Fibroblast of skin of right quadriceps (primary cell): ENCODE measurements around the gene PEX26.
A peak's percentile ranks its signal among the peaks of the same experiment; 100 is the strongest.
"Not testable (repeated sequence)": the region's sequence is repeated elsewhere in the genome, so short reads cannot be mapped to it uniquely, and the experiment has no call there.

ENCODE experiments used
- DNase-seq: peaks from one replicate; pipeline ENCODE4 v3.0.0-alpha.2; 2013

The PEX26 gene

DNA sequence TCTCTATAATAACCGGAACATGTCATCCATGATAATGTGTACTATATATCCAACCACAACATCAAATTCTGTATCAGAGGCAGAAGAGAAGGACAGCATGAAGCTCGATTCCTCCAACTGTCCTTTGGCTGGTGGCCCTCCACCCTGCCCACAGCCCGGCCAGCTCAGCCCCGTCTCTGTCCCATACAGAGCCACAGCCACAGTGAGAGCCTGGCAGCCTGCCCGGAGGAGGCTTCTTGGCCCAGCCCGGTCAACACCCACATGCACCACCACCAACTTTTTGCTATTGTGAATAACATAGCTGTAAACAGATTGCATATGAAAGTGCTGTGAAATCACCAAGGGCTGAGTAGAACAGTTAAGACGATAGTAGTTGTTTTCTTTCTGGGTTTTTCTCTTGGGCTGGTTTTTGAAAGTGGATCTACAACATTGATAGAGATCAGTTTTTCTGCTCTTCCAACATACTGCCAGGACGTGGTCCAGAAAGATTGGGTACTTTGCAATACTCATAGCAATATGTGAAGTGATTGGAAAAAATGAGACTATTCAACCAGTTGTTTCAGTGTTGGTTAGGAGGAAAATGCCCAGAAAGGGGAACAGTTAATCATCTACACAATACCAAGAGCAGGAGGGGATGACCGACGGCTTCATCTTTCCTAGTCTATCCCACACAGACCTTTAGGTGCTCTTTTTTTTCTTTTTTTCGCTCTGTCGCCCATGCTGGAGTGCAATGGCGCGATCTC is 25.9 kb downstream of the PEX26 start:
- DNase-seq = no peak

DNA sequence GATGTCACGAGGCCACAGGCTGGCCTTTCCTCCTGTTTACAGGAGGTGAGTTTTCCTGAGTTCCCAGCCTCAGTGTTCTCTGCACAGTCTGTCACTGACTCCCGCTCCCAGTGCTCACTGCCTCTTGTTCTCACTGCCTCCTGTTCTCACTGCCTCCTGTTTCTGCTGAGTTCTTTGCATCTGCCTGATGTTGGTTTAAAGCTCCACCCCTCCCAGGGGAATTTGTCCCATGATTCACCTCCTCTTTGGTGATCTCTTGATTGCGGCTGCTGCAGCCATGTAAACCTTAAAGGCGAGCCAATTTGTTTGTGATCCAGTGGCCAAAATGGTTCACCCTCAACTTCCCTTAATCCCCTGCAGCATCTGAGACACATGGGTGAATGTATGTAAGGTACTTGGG is 26.8 kb downstream of the PEX26 start:
- peak; percentile 48 for DNase-seq

DNA sequence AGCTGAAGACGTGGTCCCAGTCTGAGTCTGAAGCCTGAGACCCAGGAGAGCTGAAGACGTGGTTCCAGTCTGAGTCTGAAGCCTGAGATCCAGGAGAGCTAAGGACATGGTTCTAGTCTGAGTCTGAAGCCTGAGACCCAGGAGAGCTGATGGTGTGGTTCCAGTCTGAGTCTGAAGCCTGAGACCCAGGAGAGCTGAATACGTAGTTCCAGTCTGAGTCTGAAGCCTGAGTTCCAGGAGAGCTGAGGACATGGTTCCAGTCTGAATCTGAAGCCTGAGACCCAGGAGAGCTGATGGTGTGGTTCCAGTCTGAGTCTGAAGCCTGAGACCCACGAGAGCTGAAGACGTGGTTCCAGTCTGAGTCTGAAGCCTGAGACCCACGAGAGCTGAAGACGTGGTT is 28.2 kb downstream of the PEX26 start:
- DNase-seq = not testable (repeated sequence)

DNA sequence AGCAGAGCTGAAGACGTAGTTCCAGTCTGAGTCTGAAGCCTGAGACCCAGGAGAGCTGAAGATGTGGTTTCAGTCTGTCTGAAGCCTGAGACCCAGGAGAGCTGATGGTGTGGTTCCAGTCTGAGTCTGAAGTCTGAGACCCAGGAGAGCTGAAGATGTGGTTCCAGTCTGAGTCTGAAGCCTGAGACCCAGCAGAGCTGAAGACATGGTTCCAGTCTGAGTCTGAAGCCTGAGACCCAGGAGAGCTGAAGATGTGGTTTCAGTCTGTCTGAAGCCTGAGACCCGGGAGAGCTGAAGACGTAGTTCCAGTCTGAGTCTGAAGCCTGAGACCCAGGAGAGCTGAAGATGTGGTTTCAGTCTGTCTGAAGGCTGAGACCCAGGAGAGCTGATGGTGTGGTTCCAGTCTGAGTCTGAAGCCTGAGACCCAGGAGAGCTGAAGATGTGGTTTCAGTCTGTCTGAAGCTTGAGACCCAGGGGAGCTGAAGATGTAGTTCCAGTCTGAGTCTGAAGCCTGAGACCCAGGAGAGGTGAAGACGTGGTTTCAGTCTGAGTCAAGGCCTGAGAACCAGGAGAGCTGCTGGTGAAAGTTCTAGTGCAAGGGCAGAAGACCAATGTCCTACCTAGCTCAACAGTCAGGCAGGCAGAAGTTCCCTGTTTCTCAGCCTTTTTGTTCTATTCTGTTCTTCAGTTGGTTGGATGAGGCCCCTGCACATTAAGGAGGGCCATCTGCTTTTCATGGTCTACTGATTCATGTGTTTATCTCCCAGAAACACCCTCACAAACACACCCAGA is 29.0 kb downstream of the PEX26 start:
- DNase-seq = not testable (repeated sequence)

DNA sequence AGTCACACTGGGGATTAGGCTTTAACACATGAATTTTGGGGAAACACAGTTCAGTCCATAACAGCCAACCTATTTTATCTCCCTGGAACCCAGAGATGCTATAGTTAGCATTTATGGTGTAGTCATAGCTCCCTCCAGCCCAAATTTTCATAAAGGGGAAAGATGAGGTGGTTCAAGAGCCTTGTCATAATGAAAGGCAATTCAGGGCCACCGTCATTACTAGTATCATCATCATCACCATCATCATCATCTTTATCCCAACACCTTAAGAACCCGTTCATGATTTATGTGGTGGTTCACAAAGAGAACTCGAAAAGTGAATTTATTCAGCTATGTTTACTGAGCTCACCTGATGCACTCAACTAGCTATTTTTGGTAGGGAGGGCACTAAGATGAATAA is 30.4 kb downstream of the PEX26 start:
- no peak for DNase-seq

DNA sequence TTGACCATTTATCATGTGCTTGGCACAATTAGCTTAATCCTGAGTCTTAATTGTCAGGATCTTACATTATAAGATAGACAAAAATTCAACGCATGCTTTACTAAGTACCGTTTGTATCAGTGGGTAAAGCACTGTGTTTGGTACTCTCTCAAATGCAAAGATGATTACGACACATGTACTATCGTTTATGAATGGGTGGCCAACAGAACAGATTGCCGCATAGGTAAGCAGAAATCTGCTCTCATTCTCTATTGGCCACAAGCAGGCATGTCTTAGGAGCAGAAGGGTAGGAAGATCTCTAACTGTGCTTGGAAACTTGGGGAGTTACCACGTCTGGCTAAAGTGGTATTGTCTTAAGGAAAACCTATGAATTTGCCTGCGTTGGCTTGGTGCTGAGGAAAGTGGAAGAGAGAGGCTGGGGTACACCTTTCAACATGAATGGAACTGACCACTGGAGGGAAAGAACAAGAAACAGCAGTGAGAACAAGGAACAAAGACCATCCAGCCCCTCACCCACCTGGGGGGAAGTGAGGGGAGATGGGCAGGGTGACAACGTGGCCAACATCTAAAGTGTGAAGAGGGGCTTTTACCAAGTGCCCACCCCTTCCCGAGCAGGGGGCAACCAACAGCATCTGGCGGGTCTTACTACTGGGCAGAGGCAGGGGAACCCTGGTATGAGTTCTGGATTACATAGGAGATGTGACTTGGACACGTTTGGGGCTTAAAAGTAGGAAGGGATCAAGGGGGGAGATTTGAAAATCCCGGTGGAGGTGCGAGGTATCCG is 31.8 kb downstream of the PEX26 start:
- DNase-seq = no peak

DNA sequence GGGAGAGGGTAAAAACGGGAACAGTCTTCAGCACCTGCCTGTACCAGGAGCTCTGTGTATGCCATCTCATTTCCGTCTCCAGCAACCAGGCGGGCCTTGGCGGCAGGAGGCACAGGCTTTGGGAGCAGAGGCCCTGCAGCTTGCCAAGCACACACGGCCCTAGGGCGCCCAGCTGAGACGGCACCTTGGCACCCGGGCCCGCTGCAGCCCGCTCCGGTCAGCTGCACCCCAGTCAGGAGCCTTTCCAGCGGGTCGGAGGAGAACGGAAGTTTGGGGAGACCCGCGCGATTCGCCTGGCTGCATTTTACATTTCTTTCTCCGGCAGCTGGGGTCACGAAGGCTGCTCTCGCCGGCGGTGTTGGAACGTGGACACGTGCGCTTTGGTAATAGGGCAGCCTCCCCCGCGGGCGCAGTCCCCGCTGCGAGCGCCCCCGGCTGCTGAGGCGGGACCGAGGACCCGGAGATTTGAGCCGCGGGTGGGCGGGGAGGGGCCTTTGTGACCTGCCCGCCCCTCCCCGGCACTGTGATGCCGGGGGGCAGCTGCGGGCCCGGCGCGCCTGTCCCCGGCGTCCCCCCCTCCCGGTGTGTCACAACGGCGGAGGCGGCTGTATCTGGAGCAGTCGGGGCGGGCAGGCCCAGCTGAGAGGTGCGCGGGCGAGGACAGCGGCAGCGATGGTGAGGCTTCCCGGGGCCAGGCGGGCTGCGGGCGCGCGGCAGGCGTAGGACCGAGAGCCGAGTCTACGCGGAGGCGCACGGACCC is 32.6 kb downstream of the PEX26 start, which contains the start of gene TUBA8:
TUBA8 (plus strand) TSS at position 616 of the 760 bp plus-strand sequence; CDS start at position 673, 57 bp downstream.
- DNase-seq = no peak

DNA sequence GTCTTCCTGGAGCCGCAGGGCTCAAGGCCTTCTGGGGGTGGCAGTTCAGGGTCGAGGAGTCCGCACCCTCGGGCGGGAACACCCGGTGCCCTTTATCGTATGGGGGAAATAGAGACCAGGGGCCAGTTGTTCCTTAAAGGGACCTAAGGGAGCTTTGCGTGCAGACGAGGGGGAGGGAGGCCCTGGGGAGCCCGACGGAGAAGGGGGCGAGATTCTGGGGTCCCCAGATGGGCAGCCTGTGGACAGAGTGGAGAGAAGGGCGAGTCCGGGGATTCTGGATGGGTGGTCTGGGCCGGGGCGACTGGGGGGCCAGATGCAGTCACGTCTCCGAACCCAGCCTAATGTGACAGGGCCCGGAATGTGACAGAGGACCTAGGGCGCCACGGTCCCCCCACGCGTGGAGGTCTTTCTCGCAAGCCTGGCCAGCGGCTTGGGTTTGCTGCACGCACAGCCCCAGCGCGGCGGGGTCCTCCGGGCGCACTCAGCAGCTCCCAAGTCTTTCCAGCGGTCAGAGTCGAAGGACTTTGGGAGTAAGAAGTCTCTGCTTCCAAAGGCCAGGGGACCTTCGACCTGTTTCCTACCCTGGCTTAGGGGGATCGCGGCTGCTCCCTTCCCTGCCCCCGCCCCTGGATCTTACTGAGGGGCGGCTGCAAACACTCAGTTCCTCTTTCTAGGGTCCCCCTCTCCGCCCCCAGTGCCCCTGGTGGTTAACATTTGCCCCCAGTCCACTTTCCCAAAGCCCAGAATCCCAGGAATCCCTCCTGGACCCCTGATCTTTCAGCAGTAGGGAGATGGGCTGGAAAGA is 33.4 kb downstream of the PEX26 start:
- no peak for DNase-seq

DNA sequence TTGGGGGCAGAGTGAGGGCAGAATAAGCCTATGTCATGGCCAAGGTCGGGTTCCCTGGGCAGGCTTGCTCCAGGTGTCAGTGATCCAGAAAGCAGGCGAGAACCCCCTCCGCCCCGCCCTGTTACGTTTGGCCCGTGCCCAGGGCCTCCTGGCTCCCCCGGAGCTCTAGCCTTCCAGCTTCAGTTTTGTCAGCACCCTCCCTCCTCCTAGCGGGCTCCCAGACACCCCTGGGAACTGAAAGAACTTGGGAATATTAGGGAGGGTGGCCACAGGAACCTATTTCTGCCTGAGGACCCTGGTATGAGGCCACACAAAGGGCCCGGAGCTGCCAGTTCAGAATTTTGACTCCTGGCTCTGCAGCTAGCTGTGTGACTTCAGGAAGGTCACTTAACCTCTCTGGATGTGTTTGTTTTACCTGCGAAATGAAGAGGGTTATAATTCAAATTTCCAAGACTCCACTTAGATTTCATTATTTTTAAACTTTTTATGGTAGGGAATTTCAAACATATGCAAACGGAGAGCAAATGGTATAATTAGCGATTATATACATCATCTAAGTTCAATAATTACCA is 34.1 kb downstream of the PEX26 start:
- DNase-seq = no peak

DNA sequence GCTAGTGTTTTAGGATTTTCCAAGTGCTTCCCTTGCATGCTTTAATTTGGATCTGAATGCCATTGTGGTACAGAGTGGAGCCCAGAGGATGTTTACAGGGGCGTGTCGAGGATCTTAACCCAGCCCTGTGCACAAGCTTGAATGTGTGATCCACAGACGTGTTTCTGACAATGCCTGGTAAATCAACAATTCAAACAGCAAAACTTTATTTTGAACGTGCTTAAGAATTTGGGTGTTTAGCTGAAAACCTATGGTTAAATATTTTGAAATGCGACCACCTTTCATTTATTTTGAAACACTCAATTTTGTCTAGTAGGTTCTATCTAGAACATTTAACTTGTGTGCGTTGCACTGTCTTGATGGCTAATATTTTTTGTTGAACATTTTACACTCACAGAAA is 34.6 kb downstream of the PEX26 start:
- DNase-seq = no peak

DNA sequence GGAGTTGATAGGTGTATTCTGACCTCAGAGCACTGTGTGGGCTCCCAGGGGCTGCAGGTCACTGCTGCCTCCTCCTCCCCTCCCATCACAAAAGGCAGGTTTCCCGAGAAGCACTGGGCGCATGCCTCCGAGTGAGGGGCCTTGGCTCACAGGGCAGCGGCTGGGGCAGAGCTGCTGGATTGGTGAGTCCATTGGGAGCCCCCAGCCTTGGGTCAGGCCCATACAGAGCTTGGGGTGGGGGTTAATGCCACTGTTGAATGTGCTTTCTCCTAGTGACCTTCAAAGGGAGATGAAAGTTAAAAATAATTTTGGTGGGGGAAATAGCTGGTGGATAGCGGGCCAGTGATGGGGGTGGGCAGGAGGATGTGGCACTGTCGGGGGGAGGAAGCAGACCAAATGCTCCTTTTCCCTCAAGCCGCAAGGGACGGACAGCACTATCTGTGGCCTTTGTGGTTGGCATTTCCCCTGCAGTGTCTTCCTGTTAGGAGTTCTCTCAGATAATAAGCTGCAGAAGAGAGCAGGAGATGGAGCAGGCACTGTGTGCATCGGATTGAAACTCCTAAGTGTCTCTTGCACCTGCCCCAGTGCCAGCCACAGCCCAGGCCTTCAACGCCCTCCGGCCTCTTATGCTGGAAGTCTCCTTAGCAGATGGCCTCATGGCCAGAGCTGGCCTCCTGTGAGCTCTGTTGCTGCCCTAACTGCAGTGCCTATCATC is 36.0 kb downstream of the PEX26 start:
- no peak for DNase-seq

DNA sequence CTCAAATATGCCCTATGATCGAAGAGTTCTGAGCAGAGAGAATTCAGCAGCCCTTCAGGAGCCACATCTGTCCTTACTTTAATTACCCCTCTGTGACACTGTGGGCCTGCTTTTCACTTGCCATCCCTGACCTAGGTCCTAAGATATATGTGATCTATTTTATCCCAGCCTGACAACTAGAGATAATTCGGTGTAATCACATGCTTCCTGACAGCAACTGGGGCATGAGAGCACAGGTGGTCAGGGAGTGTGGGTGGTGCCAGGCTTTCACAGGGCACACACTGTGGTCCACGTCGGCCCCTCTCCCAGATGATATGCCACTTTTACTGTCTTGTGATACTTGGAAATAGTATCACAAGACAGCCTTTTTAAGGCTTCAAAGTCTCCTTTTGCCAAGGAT is 36.7 kb downstream of the PEX26 start:
- no peak for DNase-seq

DNA sequence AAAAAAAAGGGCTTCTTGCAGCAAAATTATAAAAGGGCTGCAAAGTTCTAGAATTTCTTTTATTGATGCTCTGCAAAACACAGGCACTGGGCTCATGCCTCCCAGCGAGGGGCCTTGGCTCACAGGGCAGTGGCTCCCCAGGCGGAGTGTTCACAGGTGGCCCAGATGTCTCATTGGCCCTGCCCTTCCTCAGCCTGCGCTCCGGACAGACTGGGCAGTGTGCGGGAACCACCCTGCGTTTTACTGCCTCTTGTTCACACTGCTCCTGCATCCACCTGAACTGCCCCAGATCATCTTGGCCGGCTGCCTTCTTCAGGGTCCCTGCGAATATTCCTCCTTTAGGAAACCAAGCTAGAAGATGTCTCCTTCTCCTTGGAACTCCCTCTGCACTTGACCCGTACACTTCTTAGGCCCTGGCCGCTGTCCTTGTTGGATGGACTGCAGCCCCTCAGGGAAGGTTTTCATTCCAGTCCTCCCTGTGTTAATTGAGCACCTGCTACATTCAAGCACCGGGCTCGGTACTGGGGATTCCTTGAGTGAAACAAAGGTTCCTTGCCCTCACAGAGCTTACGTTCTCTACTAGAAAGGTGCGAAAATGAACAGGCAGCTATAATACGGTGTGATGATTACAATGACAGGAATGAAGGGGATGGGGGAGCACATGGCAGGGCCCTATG is 37.3 kb downstream of the PEX26 start:
- no peak for DNase-seq

DNA sequence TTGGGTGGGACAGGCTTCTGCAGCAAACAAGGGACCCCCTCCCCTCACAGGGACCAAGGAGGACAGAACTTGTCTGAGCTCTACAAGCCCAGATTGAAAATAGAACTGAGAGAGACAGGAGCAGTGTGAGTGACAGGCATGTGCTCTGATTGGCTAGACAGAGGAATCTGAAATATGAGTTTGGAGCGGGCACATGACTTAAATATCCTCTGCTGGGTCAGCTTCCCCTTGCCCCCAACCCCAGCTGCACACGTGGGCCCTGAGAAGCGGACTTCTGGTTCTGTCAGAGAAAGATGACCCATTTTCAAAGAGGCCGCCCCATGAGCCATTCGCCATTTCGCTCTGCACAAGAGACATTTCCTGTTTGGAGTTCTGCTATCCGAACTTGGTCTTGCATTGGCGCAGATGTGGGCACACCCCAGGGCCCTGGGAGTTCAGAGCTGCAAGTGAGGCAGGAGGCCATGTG is 38.1 kb downstream of the PEX26 start:
- no peak for DNase-seq

DNA sequence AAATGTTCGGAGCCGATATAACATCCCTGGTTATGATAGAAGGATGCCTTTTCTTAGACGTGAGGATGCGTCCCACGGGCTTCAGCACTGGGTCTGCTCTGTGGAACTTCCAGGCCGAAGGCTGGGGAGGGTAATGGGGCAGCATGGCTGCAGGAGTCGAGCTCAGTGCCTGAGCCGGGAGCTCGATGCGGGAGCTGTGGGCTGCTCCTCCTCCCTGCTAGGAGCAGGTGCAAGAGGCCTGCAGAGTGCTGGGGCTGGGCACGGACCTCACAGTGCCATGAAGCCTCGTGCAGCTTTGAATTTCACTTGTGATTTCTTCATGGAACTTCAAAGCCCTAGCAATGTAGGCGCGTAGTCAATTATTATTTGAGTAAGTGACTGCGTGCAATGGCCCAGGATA is 38.8 kb downstream of the PEX26 start:
- DNase-seq = no peak

DNA sequence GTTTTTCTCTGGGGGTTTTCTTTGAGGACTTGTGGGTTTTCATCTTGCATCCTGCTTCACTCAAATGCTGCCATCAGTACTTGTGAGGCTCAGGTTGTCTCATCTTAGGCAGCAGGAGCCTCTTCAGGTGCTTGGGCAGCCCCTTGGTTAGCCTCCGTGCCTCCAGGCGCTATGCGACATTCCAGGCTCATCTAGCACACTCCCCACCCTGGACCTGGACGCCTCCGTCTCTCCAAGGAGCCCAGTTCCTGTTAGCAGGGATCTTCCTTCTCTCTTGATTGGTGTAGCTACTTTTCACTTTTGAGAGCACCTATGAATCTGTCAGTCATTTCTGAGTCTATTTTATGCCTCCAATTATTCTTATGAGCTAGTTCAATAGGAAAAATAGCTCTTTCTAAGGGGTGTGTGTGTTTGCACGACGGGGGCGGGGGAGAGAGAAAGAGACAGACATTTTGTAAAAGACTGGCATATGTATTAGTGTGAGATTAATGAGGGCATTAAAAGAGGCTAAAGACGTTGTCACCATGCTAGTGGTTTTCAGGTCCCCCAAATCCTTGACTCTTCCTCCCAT is 40.6 kb downstream of the PEX26 start:
- DNase-seq = no peak

DNA sequence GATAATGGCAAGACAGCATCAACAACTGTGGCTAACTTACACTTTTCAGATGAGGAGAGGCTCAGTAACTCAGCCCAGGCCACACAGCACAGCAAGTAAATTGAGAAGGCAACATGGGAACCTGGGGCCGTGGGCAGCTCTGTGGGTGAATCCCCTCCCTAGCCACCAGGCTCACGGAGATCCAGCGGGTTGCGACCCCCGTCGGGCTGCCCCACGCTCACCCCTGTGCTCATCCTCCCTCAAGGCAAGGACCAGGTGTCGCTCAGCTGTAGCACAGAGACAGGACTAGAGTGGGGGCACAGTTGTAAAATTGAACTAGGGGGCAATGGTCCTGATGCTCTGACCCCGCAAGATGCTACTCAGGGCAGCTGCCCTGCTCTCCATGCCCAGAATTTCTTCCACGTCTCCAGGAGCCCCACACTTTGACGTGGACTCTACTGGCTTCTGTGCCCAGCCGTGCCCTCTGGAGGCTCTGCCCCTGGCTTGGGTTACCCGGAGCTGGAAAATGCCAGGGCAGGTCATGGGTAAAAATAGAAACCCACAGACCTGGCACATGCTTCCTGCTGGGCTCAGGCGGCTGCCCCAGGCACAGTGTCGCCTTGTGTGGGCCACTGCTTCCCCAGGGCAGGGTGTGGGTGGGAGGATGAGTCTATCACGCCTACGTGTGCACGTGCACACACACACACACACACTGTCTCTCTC is 41.8 kb downstream of the PEX26 start:
- DNase-seq = no peak

DNA sequence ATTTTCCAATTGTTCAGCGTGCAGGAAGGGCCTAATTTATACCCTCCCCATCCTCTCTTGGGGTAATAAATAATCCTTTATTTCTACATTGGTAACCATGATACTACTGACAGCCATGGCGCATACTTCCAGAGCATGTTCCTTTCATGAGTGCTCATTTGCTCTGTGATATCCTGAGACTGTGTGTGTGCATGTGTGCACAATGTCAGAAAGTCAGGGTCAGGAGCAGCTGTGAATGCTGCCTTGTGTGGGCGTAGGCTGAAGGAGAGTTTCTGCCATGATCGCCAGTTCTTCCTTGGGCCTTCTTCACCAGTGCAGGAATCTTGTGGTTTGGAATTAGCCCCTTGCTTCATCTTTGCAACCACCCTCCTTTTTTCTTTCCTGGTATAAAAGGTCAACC is 43.1 kb downstream of the PEX26 start:
- no peak for DNase-seq

DNA sequence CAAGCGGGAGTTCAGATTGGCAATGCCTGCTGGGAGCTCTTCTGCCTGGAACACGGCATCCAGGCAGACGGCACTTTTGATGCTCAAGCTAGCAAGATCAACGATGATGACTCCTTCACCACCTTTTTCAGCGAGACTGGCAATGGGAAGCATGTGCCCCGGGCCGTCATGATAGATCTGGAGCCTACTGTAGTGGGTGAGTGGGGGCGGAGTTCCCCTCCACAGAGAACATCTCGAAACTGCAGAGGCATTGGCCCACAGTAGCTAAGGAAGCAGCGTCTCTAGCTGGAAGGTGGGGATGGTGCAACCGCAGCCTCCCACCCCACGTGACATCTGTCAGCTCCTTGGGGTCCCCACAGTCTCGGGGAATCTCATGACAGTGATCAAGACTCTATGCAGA is 43.7 kb downstream of the PEX26 start:
- no peak for DNase-seq
